Measurements from ENCODE around the gene S100A16. TPM values are rescaled to one million over a fixed set of nuclear protein-coding genes. Genes with fewer than 3 reads are reported as not detected.
"Not testable (repeated sequence)": the region's sequence is repeated elsewhere in the genome, so short reads cannot be mapped to it uniquely, and the experiment has no call there.

The S100A16 gene
- total RNA-seq, 1 experiment from 2014 or later: 328 TPM

- no peak for DNase-seq (ENCODE audit: low read depth)
Observed at GRCh38 chr1:153615406-153615805, 2.5 kb upstream of the S100A16 start.

DNA sequence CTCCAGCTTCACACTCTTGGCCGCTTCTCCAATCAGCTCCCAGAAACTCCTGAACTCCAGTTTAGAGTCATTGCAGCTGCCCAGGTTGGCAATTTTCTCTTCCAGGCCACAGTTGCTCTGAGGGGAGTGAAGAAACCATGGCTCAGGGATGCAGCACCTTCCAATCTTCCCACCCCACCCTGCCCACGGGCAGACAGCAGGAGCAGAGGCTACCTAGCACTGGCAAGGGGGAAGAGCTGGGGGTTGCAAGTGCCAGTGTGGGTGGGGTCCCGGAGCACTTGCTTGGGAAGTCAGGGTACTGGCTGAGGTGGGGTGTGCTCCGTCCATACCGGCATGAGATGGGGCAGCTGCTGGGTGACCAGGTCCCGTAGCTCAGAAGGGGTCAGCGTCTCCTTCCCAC, 2.0 kb upstream of the S100A16 start:
- DNase-seq (ENCODE audit: low read depth): no peak

GRCh38 chr1:153614189-153614900, 1.4 kb upstream of the S100A16 start:
- DNase-seq (ENCODE audit: low read depth): no peak

- DNase-seq (ENCODE audit: low read depth): no peak
Observed at GRCh38 chr1:153613406-153613805, 469 bp upstream of the S100A16 start.

DNA sequence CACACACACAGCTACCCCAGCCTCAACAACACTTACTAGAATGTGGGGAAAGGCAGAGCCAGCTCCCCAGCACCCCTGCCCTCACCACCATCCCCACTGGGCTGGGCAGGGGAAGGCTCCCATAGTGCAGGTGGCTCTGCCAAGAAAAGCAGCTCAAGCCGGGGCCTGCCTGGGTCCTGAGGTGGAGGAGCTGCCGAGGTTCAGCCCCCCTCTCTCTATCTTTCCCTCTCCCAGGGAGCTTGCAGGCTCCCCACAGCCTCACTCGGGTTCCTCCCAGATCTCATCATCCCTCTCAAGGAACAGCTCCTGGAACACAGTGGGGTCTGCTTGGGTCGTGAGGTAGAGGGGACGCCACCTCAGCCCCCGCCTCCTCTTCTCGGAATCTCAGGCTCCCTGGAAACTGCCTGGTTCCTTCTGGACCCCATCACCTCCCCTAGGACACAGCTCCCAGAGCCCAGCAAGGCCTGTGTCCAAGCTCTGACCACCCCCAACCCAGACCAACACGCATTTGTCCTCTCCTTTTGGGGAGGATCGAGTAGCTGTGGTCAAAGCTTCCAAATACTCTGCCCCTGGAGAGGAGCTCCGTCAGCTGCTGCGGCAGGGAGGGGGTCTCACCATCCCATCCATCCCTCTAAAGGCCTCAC, 704 bp downstream of the S100A16 start:
- no peak for DNase-seq (ENCODE audit: low read depth)

GRCh38 chr1:153611356-153611755, 1.6 kb downstream of the S100A16 start:
- no peak for DNase-seq (ENCODE audit: low read depth)

DNA sequence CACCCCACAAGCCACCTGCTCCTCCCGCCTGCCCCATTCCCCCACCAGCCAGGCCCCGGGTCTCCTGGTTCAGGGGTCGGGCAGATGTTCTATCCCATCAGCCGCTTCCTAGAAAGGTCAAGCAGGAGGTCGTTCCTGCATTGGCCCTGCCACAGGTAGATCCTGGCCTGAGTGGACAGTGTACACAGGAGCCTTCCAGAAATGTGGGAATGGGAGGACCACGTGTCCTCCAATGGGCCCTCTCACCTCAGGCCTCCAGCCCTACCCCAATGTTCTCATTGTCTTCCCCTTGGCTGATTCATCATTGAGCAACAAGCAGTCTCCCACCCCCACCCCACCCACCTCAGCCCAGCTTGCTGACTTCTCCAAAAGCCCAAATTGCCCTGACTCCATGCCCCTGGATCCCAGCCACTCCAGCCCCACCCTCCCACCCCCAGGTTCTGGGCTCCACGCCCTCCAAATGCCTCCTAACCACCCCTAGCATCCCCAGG, 2.1 kb downstream of the S100A16 start:
- no peak for DNase-seq (ENCODE audit: low read depth)

DNA sequence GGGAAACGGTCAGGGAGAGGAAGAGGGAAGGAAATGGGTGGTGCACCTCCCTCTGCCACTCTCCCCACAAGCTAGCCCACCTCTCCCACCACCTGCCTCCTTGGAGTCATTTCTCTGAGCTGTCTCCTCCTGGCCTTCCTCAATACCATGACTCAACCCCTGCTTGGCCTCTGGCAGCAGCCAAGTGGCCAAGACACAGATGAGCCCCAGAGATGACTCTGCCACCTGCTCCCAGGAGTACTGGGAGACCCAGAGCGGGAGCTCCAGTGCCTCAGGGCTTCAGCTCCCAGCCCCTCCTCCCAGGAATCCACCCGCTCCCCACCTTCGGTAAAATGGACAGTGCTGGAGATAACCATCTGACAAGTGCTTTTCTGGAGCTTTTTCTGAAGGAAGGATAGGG, 2.6 kb downstream of the S100A16 start:
- DNase-seq (ENCODE audit: low read depth): peak; percentile 81

- DNase-seq (ENCODE audit: low read depth): no peak
Observed at GRCh38 chr1:153609585-153609907, 3.4 kb downstream of the S100A16 start.

DNA sequence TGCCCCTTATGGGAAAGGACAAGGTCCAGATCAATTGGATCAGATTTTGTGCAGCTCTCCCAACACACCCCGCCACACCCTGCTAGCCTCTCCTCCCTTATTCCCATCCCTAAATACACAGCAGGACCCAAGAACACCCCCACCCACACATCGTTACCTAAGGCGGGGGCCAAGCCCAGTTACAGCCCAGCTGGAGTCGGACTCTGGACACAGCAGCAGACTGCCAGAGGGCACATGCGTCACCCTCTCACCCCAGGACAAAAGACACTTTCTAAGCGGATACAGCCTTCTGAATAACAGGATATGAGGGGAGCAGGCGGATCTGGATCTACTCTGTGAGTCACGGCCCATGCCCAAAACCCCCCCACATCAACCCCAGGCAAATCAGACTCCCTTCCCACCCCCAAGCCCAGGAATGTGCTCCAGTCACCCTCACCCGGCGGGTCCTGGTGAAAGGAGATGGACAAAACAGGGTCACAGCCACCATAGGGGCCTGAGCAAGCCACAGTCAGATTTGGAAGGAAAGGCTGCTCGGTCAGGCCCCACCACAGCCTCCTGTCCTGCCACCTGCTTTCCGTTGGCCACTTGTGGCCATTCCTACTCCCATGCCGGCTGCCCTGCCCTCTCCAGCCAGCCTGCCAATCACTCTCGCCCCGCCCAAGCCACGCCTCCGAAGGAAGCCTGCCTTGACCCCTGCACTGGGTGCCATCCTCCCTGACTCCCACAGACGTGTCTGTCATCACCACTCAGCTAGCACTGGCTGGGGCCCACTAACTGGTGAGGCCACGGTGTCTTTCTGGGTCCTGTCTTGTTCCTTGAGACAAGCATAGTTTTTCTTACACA, 4.0 kb downstream of the S100A16 start:
- DNase-seq (ENCODE audit: low read depth): peak; percentile 99

- no peak for DNase-seq (ENCODE audit: low read depth)
Observed at GRCh38 chr1:153608089-153608682, 4.8 kb downstream of the S100A16 start.

DNA sequence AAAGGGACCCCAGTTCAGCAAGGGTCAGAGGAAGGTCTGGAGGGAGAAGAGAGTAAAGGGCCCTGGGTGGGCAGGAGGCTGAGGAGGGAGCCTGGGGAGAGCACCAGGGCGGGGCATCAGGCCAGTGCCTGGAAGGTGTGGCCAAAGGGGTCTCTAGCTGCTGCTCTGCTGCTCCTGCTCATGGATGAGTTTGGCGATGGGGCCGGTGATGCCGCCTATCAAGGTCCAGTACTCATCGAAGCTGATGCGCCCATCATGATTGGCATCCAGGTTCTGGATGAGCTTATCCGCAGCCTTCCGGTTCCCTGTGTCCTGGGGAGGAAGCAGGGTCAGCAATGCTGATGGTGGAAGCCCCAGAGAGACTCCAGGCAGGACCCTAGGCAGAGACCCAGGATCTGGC, 5.6 kb downstream of the S100A16 start:
- DNase-seq (ENCODE audit: low read depth): no peak

DNA sequence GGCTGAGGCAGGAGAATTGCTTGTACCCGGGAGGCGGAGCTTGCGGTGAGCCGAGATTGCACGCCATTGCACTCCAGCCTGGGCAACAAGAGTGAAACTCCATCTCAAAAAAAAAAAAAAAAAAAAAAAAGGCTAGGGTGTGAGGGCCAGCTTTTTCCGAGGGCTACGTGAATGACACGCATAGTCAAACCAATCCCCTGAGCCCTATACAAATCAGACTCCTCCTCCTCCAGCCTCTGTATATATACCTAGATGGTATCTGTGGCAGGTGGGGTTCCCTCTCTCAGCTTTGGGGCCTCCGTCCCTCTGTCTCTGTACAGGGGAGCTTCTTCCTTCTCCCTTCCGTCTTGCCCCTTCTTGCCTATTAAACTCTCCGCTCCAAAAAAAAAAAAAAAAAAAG, 6.7 kb downstream of the S100A16 start:
- no peak for DNase-seq (ENCODE audit: low read depth)

DNA sequence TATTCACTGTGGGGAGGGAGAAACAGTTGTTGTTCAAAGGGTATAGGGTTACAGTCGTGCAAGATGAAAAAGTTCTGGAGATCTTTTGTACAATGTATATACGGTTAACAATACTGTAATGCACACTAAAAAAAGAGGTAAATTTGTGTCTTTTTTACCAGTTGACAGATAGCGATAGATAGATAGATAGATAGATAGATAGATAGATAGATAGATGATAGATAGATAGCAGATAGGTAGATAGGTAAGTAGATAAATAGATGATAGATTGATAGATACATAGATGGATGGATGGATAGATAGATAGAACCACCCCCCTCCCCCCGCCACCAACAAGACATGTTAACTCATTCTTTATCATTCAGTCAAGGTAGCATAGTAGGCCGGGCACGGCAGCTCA, 10.2 kb downstream of the S100A16 start:
- DNase-seq (ENCODE audit: low read depth): no peak

- no peak for DNase-seq (ENCODE audit: low read depth)
Observed at GRCh38 chr1:153599847-153600246, 13.1 kb downstream of the S100A16 start.

GRCh38 chr1:153598309-153599172, 14.4 kb downstream of the S100A16 start:
- DNase-seq (ENCODE audit: low read depth): peak; percentile 87

- DNase-seq (ENCODE audit: low read depth): peak; percentile 86
Observed at GRCh38 chr1:153597206-153597605, 15.7 kb downstream of the S100A16 start.

DNA sequence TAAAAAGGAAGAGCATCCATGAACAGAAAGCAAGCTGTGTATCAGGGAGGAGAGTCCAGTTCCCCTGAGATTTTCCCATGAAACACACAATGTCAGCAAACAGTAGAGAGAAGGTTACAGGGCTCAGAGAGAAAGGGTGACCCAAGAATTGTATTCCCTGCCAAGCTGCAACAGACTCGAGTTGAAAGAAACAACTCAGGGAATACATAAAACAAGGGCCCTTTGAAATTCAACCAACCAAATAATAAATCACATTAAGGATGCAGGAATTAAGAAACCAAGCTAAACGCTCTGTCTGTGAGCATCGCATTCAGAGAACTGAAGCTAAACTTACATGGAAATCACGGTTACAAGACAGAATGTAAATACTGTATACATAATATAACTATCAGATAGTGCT, 20.2 kb downstream of the S100A16 start:
- no peak for DNase-seq (ENCODE audit: low read depth)

DNA sequence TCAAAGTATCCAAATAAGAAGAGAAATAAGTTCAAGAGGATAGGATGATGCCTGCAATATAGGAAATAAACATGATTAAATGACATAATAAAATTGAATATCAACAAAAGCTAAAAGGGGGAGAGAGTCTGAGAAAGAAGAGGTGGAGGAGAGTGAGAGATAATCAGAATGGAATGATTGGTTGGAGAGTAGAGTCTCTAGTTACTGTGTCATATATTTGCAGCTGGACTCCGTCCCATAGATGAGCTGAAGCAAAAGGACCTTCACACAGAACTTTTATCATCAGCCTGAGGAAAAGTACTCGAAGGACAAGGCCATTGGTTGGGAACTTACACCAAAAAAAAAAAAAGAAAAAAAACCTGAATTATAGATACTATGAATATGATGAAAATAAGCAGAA, 24.5 kb downstream of the S100A16 start:
- DNase-seq (ENCODE audit: low read depth): no peak

DNA sequence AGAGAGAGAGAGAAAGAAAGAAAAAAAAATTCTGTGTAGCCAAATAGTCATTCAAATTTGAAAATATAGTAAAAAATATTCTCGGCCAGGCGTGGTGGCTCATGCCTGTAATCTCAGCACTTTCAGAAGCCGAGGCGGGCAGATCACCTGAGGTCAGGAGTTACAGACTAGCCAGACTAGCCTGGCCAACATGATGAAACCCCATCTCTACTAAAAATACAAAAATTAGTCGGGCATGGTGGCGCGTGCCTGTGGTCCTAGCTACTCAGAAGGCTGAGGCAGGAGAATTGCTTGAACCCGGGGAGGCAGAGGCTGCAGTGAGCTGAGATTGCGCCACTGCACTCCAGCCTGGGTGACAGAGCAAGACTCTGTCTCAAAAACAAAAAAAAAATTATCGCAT, 24.9 kb downstream of the S100A16 start:
- DNase-seq (ENCODE audit: low read depth): not testable (repeated sequence)

- peak; percentile 76 for DNase-seq (ENCODE audit: low read depth)
Observed at GRCh38 chr1:153587314-153587713, 25.6 kb downstream of the S100A16 start.

Data from RPMI7951 (cell line).